GM12874 (cell line): ENCODE measurements around the gene GVQW3.

ENCODE experiments used
- CTCF ChIP-seq: IDR thresholded peaks from 2 replicates; pipeline ENCODE4 v1.5.1; 2011; ENCODE audit warnings: low read depth, mild to moderate bottlenecking, control low read depth, low read length, moderate library complexity; ENCODE audit not compliant: insufficient read depth

Gene GVQW3

GRCh38 chr11:76424891-76425290, 43.8 kb downstream of the GVQW3 start:
- TF ChIP-seq CTCF: no peak

GRCh38 chr11:76426660-76427059, 45.5 kb downstream of the GVQW3 start:
- TF ChIP-seq CTCF: no peak

GRCh38 chr11:76436020-76436419, 54.9 kb downstream of the GVQW3 start:
- no peak for TF ChIP-seq CTCF

- TF ChIP-seq CTCF: no peak
Measured at GRCh38 chr11:76443268-76443980, 62.3 kb downstream of the GVQW3 start.

- no peak for TF ChIP-seq CTCF
Measured at GRCh38 chr11:76444065-76444383, 62.9 kb downstream of the GVQW3 start.

GRCh38 chr11:76444384-76445120, 63.4 kb downstream of the GVQW3 start, which contains the start of gene EMSY:
EMSY (plus strand) TSS chr11:76445018; CDS start chr11:76446939, 1,921 bp downstream.
- no peak for TF ChIP-seq CTCF

- no peak for TF ChIP-seq CTCF
Measured at GRCh38 chr11:76445121-76446084, 64.3 kb downstream of the GVQW3 start.
